Activated CD4-positive, CD25-positive, alpha-beta regulatory T cell (primary cell): Measurements from ENCODE around the gene CDH13.

Source experiments
- DNase-seq, 4 experiments: peaks; one replicate each; lab custom pipeline; 2025; lab: John Stamatoyannopoulos, UW

The CDH13 gene

DNA sequence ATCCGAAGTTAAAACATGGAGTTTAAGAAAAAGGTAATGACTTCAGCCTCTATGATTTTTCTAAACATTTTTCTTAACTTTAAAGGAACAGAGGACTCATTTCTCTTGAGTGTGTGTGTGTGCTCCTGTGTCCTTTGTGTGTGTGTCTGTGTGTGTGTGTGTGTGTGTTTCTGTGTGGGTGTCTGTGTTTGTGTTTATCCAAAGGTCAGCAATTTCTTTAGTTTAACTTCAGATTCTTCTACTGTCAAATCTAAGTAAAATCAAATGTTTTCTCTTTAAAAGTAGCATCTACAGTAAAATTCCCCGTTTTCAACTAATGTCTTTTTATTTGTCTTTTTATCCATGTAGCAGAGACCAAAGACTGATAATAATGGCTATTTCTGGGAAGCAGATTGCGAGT lies 1212.8 kb downstream of the CDH13 start:
- no peak for DNase-seq

DNA sequence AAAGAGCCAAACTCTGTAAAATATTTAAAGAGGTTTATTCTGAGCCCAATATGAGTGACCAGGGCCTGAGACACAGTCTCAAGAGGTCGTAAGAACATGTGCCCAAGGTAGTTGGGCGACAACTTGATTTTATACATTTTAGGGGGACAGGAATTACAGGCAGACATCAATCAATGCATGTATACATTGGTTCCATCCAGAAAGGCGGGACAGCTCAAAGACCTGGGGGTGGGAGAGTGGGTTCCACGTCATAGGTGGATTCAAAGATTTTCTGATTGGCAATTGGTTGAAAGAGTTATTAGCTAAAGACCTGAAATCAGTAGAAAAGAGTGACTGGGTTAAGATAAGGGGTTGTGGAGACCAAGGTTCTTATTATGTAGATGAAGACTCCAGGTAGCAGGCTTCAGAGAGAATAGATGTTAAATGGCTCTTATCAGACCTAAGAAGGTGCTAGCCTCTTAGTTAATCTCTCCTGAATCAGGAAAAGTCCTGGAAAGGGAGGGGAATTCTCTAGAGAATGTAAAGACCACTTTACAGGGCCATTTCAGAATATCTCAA lies 1213.4 kb downstream of the CDH13 start:
- no peak for DNase-seq

DNA sequence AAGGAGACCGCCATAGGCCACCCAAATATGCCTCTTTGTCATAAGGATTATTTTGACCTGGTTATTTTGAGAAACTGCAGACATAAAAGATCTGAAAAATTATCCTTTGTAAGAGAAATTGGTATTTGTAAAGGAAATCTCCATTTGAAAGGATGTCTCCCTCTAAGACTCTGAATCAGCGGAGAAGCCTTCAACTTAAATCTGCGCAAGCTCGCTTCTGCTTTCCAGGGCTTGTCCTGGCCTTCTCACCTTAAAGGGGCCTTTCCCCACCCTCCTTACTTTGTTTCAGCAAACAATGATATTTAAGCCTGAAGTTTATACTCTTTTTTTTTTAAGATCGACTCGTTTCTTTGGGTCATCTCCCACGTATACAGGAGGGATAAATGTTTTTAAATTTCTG lies 1215.5 kb downstream of the CDH13 start:
- no peak for DNase-seq

DNA sequence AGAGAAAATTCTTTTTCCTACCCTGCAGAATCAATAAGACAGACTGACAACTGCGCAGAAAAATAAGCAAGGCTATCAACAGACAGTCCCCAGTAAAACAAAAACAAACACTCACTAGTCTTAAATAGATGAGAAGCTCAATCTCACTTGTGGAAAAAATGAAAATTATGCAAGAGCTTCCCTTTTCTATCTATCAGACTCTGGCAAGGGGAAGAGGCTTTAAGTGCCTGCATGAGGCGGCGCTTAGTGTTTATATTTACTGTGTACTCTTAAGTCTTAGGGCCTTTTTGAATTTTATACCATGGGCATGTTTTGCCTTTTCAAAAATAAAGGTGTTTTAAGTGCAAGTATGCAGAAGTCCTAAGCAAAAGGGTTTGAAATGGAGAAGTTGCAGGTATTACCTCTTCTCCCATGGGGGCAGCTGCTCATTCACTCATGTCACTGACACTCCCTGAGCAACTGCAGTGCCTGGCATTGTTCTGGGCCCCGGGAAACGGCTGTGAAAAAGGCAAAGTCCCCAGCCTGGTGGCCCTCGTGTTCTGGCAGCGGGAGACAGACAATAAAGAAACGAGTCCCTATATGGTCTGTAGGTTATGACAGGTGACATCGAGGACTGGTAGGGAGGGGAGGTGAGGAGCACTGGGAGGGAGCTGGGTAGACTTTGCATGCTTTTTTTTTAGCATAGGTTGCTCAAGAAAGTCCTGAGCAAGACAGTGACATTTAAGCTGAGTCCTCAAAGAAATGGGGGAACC lies 1216.2 kb downstream of the CDH13 start:
- DNase-seq, result no peak

DNA sequence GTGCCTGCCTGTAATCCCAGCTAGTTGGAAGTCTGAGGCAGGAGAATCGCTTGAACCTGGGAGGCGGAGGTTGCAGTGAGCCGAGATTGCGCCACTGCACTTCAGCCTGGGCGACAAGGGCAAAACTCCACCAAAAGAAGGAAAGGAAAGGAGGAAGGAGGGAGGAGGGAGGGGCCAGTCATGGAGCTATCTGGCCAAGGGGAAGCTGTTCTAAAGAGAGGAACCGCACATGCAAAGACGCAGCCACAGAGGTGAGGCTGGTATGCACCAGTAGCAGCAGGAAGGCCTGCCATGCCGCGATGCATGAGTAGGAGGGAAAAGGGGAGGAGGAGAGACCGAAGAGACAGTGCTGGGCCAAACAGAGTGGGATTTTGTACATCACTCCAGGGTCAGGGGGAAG lies 1216.9 kb downstream of the CDH13 start:
- no peak for DNase-seq

DNA sequence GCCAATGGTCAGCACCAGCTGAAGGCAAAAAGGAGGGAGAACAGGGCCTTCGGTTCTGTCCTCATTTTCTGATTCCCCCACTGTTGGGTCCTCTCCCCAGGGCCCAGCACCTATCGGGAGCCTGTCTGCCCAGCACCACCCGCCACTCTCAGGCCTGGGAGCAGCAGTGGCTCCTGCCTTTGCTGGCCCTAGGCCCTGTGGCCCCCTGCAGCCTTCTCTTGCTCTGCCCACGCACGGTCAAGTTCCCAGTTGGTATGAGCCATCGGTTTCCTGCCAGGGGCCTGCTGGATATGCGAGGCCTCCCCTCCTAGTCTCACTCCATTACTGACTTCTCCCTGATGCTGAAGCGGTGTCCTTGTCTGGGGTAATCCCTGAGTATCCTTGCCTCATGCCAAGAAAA lies 1218.5 kb downstream of the CDH13 start:
- DNase-seq, result no peak

DNA sequence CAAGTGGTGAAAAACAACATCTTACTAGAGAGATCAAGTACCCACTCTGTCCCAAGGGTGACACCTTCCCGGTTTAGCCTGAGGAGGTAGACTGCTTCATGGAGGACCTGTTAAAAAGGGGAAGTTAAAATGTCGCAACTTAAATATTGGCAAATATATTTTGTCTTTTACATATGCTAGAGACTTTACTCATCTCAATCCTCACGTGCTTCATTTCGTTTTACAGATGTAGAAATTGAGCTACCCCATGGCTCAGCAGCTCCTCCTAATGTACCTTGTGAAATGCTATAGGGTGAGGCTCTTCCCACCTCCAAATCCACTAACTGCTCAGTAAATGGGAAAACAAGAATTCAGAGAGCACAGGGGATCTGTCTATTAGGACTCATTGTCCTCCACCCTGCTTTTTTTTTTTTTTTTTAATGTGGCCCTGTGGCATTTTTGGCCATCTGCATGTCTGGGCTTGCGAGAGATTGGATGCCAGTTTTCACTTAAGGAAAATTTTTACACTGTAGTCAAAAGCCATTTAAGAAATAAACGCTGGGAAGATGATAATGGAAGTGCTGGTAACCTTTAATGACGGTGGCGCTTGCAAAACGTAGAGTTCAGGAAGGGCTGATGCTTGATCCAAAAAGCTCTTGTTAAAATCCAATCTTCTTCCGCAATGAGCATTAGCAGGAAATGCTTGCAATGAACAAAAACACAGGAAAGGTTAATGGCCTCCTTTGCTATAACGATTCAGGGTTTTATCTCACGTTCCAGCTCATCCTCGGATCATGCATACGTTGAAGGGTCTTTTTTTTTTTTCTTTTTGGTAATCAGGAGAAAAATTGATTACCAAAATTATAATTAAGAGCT lies 1220.8 kb downstream of the CDH13 start:
- DNase-seq, result no peak

DNA sequence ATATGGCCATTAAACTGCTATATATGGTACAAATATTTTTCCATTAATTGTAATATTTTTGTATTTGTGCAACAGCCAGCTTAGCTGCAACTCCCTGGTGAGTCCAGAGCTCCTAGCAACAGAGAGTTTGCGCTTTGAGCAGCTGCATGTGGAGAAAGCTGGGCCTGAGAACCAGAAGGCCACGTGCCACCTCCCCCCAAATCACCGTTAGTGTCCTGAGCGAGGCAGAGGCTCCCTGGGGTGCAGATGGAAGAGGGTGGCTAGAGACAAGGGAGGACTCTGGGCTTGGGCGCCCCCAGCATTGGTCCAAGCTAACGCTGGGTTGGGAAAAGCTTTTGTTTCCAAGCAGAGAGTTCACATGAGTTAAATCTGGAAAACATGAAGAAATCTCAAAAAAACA lies 1222.7 kb downstream of the CDH13 start:
- DNase-seq, result no peak
